ENCODE data around the gene RHBDL1.
A peak's percentile ranks its signal among the peaks of the same experiment; 100 is the strongest.
"Not testable (repeated sequence)": the region's sequence is repeated elsewhere in the genome, so short reads cannot be mapped to it uniquely, and the experiment has no call there.

RHBDL1 gene

GRCh38 chr16:684071-684794, 8.8 kb downstream of the RHBDL1 start, which contains the start of gene JMJD8:
JMJD8 (minus strand) TSS chr16:684334; CDS start chr16:684319, 15 bp downstream.
- DNase-seq (ENCODE audit: extremely low read depth in 1 of 2, low read depth in 1 of 2), result peak; percentile 95 to 96

- DNase-seq (ENCODE audit: extremely low read depth in 1 of 2, low read depth in 1 of 2), result no peak
Observed at GRCh38 chr16:684961-685696, 9.7 kb downstream of the RHBDL1 start.

- DNase-seq (ENCODE audit: extremely low read depth in 1 of 2, low read depth in 1 of 2), result no peak
Observed at GRCh38 chr16:685967-686366, 10.5 kb downstream of the RHBDL1 start.

GRCh38 chr16:686459-687260, 11.2 kb downstream of the RHBDL1 start:
- DNase-seq (ENCODE audit: extremely low read depth in 1 of 2, low read depth in 1 of 2), result no peak

GRCh38 chr16:687499-687898, 12.0 kb downstream of the RHBDL1 start:
- no peak for DNase-seq (ENCODE audit: extremely low read depth in 1 of 2, low read depth in 1 of 2)

GRCh38 chr16:689175-689897, 13.9 kb downstream of the RHBDL1 start:
- no peak for DNase-seq (ENCODE audit: extremely low read depth in 1 of 2, low read depth in 1 of 2)

- not testable (repeated sequence) for DNase-seq (ENCODE audit: extremely low read depth in 1 of 2, low read depth in 1 of 2)
Observed at GRCh38 chr16:691242-691641, 15.8 kb downstream of the RHBDL1 start.

GRCh38 chr16:692356-693108, 17.1 kb downstream of the RHBDL1 start:
- no peak for DNase-seq (ENCODE audit: extremely low read depth in 1 of 2, low read depth in 1 of 2)

GRCh38 chr16:693364-693763, 17.9 kb downstream of the RHBDL1 start:
- no peak for DNase-seq (ENCODE audit: extremely low read depth in 1 of 2, low read depth in 1 of 2)

GRCh38 chr16:693766-694165, 18.3 kb downstream of the RHBDL1 start:
- DNase-seq (ENCODE audit: extremely low read depth in 1 of 2, low read depth in 1 of 2), result no peak

GRCh38 chr16:694187-694862, 18.9 kb downstream of the RHBDL1 start:
- DNase-seq (ENCODE audit: extremely low read depth in 1 of 2, low read depth in 1 of 2), result no peak

- DNase-seq (ENCODE audit: extremely low read depth in 1 of 2, low read depth in 1 of 2), result no peak
Observed at GRCh38 chr16:694863-695354, 19.4 kb downstream of the RHBDL1 start.

GRCh38 chr16:695355-696089, 20.1 kb downstream of the RHBDL1 start:
- peak in 1 of 2 donors; percentile 56 for DNase-seq (ENCODE audit: extremely low read depth in 1 of 2, low read depth in 1 of 2)

- no peak for DNase-seq (ENCODE audit: extremely low read depth in 1 of 2, low read depth in 1 of 2)
Observed at GRCh38 chr16:698911-699671, 23.6 kb downstream of the RHBDL1 start.

GRCh38 chr16:700684-701584, 25.5 kb downstream of the RHBDL1 start:
- DNase-seq (ENCODE audit: extremely low read depth in 1 of 2, low read depth in 1 of 2), result no peak

GRCh38 chr16:702341-702740, 26.9 kb downstream of the RHBDL1 start:
- no peak for DNase-seq (ENCODE audit: extremely low read depth in 1 of 2, low read depth in 1 of 2)

GRCh38 chr16:703406-703805, 27.9 kb downstream of the RHBDL1 start:
- DNase-seq (ENCODE audit: extremely low read depth in 1 of 2, low read depth in 1 of 2), result no peak

Measured in stimulated activated CD8-positive, alpha-beta memory T cell treated with anti-CD3 and anti-CD28 coated beads, Interleukin-7, amount 100 ng/mL, for 48 hours (primary cell).